Gastrocnemius medialis (tissue), 4 donors: ENCODE data around the gene UBR3.

Experiments
- POLR2A ChIP-seq, 2 donors: fragments of 450-650 bp; IDR thresholded peaks; one replicate each; pipeline ENCODE4 v1.6.1; 2017; ENCODE audit warnings: antibody characterized with exemption in 2 of 2, mild to moderate bottlenecking in 2 of 2, moderate library complexity in 2 of 2
- TF ChIP-seq, protein P1 (sequence below), 5 experiments: fragments of 450-650 bp in 3 of 5; fragments of 200-600 bp in 2 of 5; sonication (generic) in 2 of 5; IDR thresholded peaks in 4 of 5; conservative IDR thresholded peaks in 1 of 5; 1 replicate in 4 of 5; 2 replicates in 1 of 5; pipeline ENCODE4 v1.5.1; 2016 to 2019; ENCODE audit warnings: antibody characterized with exemption in 5 of 5, mild to moderate bottlenecking in 3 of 5, moderate library complexity in 3 of 5

DNA sequence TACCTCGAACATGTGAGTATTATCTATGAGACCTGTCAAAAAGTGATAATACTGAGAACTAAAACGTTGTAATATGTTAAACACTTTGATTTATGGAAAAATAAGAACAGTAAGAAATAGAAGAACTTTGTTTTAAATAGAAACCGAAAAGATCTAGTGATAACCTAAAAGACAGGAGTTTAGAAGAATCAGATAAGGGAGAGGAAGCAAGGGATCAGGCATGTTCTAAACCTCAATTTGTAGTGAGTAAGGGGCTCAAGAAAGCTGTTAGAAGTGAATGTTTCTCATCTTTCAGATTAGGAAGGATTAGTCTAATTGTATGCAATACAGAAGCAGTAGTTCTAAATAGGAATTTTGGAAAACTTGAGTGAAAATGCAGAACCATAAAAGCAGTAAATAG, 182.0 kb downstream of the UBR3 start:
- TF ChIP-seq, protein P1, sequence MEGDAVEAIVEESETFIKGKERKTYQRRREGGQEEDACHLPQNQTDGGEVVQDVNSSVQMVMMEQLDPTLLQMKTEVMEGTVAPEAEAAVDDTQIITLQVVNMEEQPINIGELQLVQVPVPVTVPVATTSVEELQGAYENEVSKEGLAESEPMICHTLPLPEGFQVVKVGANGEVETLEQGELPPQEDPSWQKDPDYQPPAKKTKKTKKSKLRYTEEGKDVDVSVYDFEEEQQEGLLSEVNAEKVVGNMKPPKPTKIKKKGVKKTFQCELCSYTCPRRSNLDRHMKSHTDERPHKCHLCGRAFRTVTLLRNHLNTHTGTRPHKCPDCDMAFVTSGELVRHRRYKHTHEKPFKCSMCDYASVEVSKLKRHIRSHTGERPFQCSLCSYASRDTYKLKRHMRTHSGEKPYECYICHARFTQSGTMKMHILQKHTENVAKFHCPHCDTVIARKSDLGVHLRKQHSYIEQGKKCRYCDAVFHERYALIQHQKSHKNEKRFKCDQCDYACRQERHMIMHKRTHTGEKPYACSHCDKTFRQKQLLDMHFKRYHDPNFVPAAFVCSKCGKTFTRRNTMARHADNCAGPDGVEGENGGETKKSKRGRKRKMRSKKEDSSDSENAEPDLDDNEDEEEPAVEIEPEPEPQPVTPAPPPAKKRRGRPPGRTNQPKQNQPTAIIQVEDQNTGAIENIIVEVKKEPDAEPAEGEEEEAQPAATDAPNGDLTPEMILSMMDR (IDR thresholded peaks at IDR 0.05 in 4 of 5, conservative IDR thresholded peaks at IDR 0.05 in 1 of 5): no peak
- TF ChIP-seq POLR2A (IDR thresholded peaks at IDR 0.05): no peak
